Tibial nerve (tissue), 4 donors: ENCODE measurements around the gene CSAD. TPM values are rescaled to one million over a fixed set of nuclear protein-coding genes. Genes with fewer than 3 reads are reported as not detected.
"Not testable (repeated sequence)": the region's sequence is repeated elsewhere in the genome, so short reads cannot be mapped to it uniquely, and the experiment has no call there.

Experiments used
- DNase-seq, 2 donors: peaks; one replicate each; pipeline ENCODE4 v3.0.0-alpha.2; 2019; ENCODE audit warnings: low spot score in 2 of 2
- H3K27ac ChIP-seq, 4 donors: fragments of 200-600 bp; sonication (generic) in 3 of 4; one replicate each; pipeline ENCODE4 v1.5.1; 2017 to 2019; ENCODE audit warnings: mild to moderate bottlenecking in 1 of 4
- H3K27me3 ChIP-seq, 2 donors: fragments of 200-600 bp; sonication (generic) in 1 of 2; one replicate each; pipeline versions ENCODE4 v1.5.1 to v1.6.0; 2017 to 2019
- H3K36me3 ChIP-seq, 3 donors: fragments of 200-600 bp; sonication (generic); one replicate each; pipeline ENCODE4 v1.5.1; 2018 to 2019
- H3K4me1 ChIP-seq, 4 donors: fragments of 200-600 bp; sonication (generic) in 3 of 4; one replicate each; pipeline ENCODE4 v1.5.1; 2017 to 2019
- H3K4me3 ChIP-seq, 4 donors: fragments of 200-600 bp; sonication (generic) in 3 of 4; one replicate each; pipeline ENCODE4 v1.5.1; 2017 to 2019; ENCODE audit warnings: mild to moderate bottlenecking in 1 of 4, moderate library complexity in 1 of 4
- H3K9me3 ChIP-seq, 4 donors: fragments of 200-600 bp; sonication (generic) in 3 of 4; one replicate each; pipeline ENCODE4 v1.5.1; 2017 to 2019
- CTCF ChIP-seq, 5 experiments: fragments of 200-600 bp in 3 of 5; fragments of 450-650 bp in 2 of 5; sonication (generic) in 3 of 5; IDR thresholded peaks; one replicate each; pipeline ENCODE4 v1.5.1; 2016 to 2019; ENCODE audit warnings: antibody characterized with exemption in 5 of 5, mild to moderate bottlenecking in 3 of 5, moderate library complexity in 2 of 5
- EP300 ChIP-seq, 2 donors: sonication (generic); formaldehyde crosslinking; IDR thresholded peaks; one replicate each; pipeline ENCODE4 v1.6.1; 2017; ENCODE audit warnings: antibody characterized with exemption in 2 of 2, mild to moderate bottlenecking in 1 of 2
- POLR2A ChIP-seq, 2 donors: fragments of 450-650 bp; IDR thresholded peaks; one replicate each; pipeline ENCODE4 v1.6.1; 2017; ENCODE audit warnings: antibody characterized with exemption in 2 of 2, mild to moderate bottlenecking in 2 of 2, moderate library complexity in 2 of 2
- WGBS, 2 donors: methylation state at CpG; one replicate each; pipeline ENCODE4 v1.1.5; 2018; 5-methylcytosine and 5-hydroxymethylcytosine counted together
- total RNA-seq, 4 donors: library from RNA; depleted of rRNA; stranded (reverse); fragments of >200 nt; gene quantifications; one replicate each; pipeline ENCODE4 v1.1.0, GENCODE V29; 2016

CSAD gene
- total RNA-seq, 4 donors from 2014 or later: 52.4 to 90.6 (median 78.7) TPM

- WGBS, 2 donors: 50 to 63% methylated on average over 7 of the region's 7 CpGs
- H3K9me3 ChIP-seq: no peaks in the 10 kb centered on the region
- no peaks in the 10 kb centered on the region for H3K27me3 ChIP-seq
- TF ChIP-seq CTCF (IDR thresholded peaks at IDR 0.05) (no peak), POLR2A (IDR thresholded peaks at IDR 0.05) (no peak), EP300 (IDR thresholded peaks at IDR 0.05) (no peak)
- H3K4me3 ChIP-seq: peak overlapping the region in 1 of 4 donors; percentile 2
- H3K4me1 ChIP-seq: peaks cover 0 to 46% (median 18%) of the 10 kb centered on the region in 4 donors
- H3K36me3 ChIP-seq: peaks cover 0 to 49% (median 4%) of the 10 kb centered on the region in 3 donors
- peak overlapping the region in 3 of 4 donors; percentile 8 to 64 (median 57) for H3K27ac ChIP-seq
- DNase-seq: no peak
Measured at GRCh38 chr12:53208877-53209463, 28.2 kb upstream of the CSAD start.

GRCh38 chr12:53208435-53208834, 27.7 kb upstream of the CSAD start:
- H3K27ac ChIP-seq: peak overlapping the region in 3 of 4 donors; percentile 8 to 64 (median 57)
- TF ChIP-seq CTCF (IDR thresholded peaks at IDR 0.05) (no peak), EP300 (IDR thresholded peaks at IDR 0.05) (no peak), POLR2A (IDR thresholded peaks at IDR 0.05) (no peak)

GRCh38 chr12:53207042-53207441, 26.3 kb upstream of the CSAD start, which contains the start of gene ITGB7:
Gene ITGB7, minus strand, starts transcription at chr12:53207251. Its CDS starts 6,808 bp downstream, at chr12:53200443.
- TF ChIP-seq EP300 (IDR thresholded peaks at IDR 0.05) (no peak), POLR2A (IDR thresholded peaks at IDR 0.05) (no peak), CTCF (IDR thresholded peaks at IDR 0.05) (no peak)
- Histone ChIP-seq H3K27ac (peak within 1 kb of the TSS in 3 of 4 donors; percentile 64), H3K4me1 (peaks cover 0 to 39% (median 18%) of the 10 kb centered on the region in 4 donors), H3K4me3 (peak within 1 kb of the TSS in 1 of 4 donors; percentile 26), H3K9me3 (no peaks in the 10 kb centered on the region), H3K36me3 (peaks cover 0 to 30% (median 3%) of the 10 kb centered on the region in 3 donors), H3K27me3 (no peaks in the 10 kb centered on the region)
- 38 to 44% methylated on average over 5 of the region's 5 CpGs for whole genome bisulfite sequencing, 2 donors
- no peak for DNase-seq

More at GRCh38 chr12:53208435-53208834, 27.7 kb upstream of the CSAD start:
- WGBS, 2 donors: 45 to 62% methylated on average over 2 of the region's 2 CpGs
- no peak overlapping the region for H3K4me3 ChIP-seq
- no peaks in the 10 kb centered on the region for H3K27me3 ChIP-seq
- DNase-seq: no peak
- H3K36me3 ChIP-seq: peaks cover 0 to 44% (median 4%) of the 10 kb centered on the region in 3 donors
- H3K4me1 ChIP-seq: peaks cover 0 to 41% (median 18%) of the 10 kb centered on the region in 4 donors
- no peaks in the 10 kb centered on the region for H3K9me3 ChIP-seq

- TF ChIP-seq CTCF (IDR thresholded peaks at IDR 0.05) (no peak), POLR2A (IDR thresholded peaks at IDR 0.05) (no peak), EP300 (IDR thresholded peaks at IDR 0.05) (no peak)
- peak in 1 of 2 donors; percentile 46 for DNase-seq
- H3K27me3 ChIP-seq: no peaks in the 10 kb centered on the region
- 35 to 44% methylated on average over 7 of the region's 7 CpGs for WGBS, 2 donors
- peak overlapping the region in 3 of 4 donors; percentile 51 to 64 (median 64) for H3K27ac ChIP-seq
- H3K4me3 ChIP-seq: peak overlapping the region in 1 of 4 donors; percentile 26
- H3K36me3 ChIP-seq: peaks cover 0 to 18% (median 0%) of the 10 kb centered on the region in 3 donors
- H3K4me1 ChIP-seq: peaks cover 0 to 39% (median 18%) of the 10 kb centered on the region in 4 donors
- H3K9me3 ChIP-seq: no peaks in the 10 kb centered on the region
Measured at GRCh38 chr12:53205747-53206419, 25.2 kb upstream of the CSAD start.

GRCh38 chr12:53204351-53204750, 23.6 kb upstream of the CSAD start:
- Histone ChIP-seq H3K4me1 (peaks cover 0 to 37% (median 20%) of the 10 kb centered on the region in 4 donors), H3K36me3 (peaks cover 0 to 3% (median 0%) of the 10 kb centered on the region in 3 donors), H3K27me3 (no peaks in the 10 kb centered on the region), H3K4me3 (no peak overlapping the region), H3K27ac (no peak overlapping the region), H3K9me3 (no peaks in the 10 kb centered on the region)
- no peak for DNase-seq
- TF ChIP-seq POLR2A (IDR thresholded peaks at IDR 0.05) (no peak), CTCF (IDR thresholded peaks at IDR 0.05) (no peak), EP300 (IDR thresholded peaks at IDR 0.05) (no peak)
- 90 to 100% methylated on average over 1 of the region's 1 CpG for WGBS, 2 donors

GRCh38 chr12:53202316-53202715, 21.6 kb upstream of the CSAD start:
- not testable (repeated sequence) for H3K27ac ChIP-seq, H3K27me3 ChIP-seq, H3K9me3 ChIP-seq, H3K36me3 ChIP-seq, DNase-seq, H3K4me3 ChIP-seq
- WGBS, 2 donors: 87% methylated on average over 7 of the region's 7 CpGs
- peaks cover 0 to 34% (median 18%) of the 10 kb centered on the region in 4 donors for H3K4me1 ChIP-seq
